GM23338 (cell line): ENCODE data around the gene RABGAP1L. TPM values are rescaled to one million over a fixed set of nuclear protein-coding genes. Genes with fewer than 3 reads are reported as not detected.

Source experiments
- ATAC-seq: fragments of 200-7000 bp; cut with Tn5 transposase; 3 replicates; pipeline ENCODE4 v1.9.1; 2020
- DNase-seq: peaks from one replicate; pipeline ENCODE4 v3.0.0-alpha.2; 2015; ENCODE audit warnings: low spot score
- H2AFZ ChIP-seq: fragments of 200-600 bp; sonication (generic); 2 replicates; pipeline ENCODE4 v1.8.0; 2016; ENCODE audit warnings: antibody characterized with exemption, mild to moderate bottlenecking, moderate library complexity
- H3F3A ChIP-seq: fragments of 200-600 bp; sonication (generic); replicated peaks from 2 replicates; pipeline ENCODE4 v1.8.0; 2017; ENCODE audit warnings: antibody characterized with exemption, mixed run types, low read depth
- H3K27ac ChIP-seq: fragments of 200-600 bp; sonication (generic); 2 replicates; pipeline ENCODE4 v1.6.1; 2016; ENCODE audit warnings: low read depth
- H3K27me3 ChIP-seq: fragments of 200-600 bp; sonication (generic); 2 replicates; pipeline ENCODE4 v1.8.0; 2016; ENCODE audit warnings: mild to moderate bottlenecking, mixed run types, moderate library complexity; ENCODE audit not compliant: insufficient read depth
- H3K36me3 ChIP-seq: fragments of 200-600 bp; sonication (generic); 2 replicates; pipeline ENCODE4 v1.8.0; 2016; ENCODE audit warnings: mild to moderate bottlenecking; ENCODE audit not compliant: insufficient read depth
- H3K4me1 ChIP-seq: fragments of 200-600 bp; sonication (generic); 2 replicates; pipeline ENCODE4 v1.8.0; 2016; ENCODE audit warnings: mild to moderate bottlenecking, moderate library complexity; ENCODE audit not compliant: insufficient read depth
- H3K4me2 ChIP-seq: fragments of 200-600 bp; sonication (generic); 2 replicates; pipeline ENCODE4 v1.7.1; 2017; ENCODE audit warnings: mixed run types
- H3K4me3 ChIP-seq: fragments of 200-600 bp; sonication (generic); 2 replicates; pipeline ENCODE4 v1.6.1; 2016; ENCODE audit warnings: mixed run types
- H3K79me2 ChIP-seq: fragments of 200-600 bp; sonication (generic); replicated peaks from 2 replicates; pipeline ENCODE4 v1.8.0; 2017; ENCODE audit warnings: mild to moderate bottlenecking; ENCODE audit not compliant: insufficient read depth
- H3K9me2 ChIP-seq: fragments of 200-600 bp; sonication (generic); 2 replicates; pipeline ENCODE4 v1.8.0; 2017; ENCODE audit not compliant: insufficient read depth
- H4K20me1 ChIP-seq: fragments of 200-600 bp; sonication (generic); replicated peaks from 2 replicates; pipeline ENCODE4 v1.8.0; 2017; ENCODE audit warnings: mild to moderate bottlenecking; ENCODE audit not compliant: insufficient read depth
- H3K27ac Mint-ChIP-seq: 2 replicates; pipeline ENCODE4 v1.8.0; 2020; ENCODE audit warnings: inconsistent platforms, mild to moderate bottlenecking, moderate library complexity, mixed read lengths
- H3K27me3 Mint-ChIP-seq: 3 replicates; pipeline ENCODE4 v1.8.0; 2022; ENCODE audit warnings: low read depth, mild to moderate bottlenecking, moderate library complexity, mixed read lengths, inconsistent platforms; ENCODE audit not compliant: insufficient read depth, poor library complexity
- H3K36me3 Mint-ChIP-seq: 3 replicates; pipeline ENCODE4 v1.8.0; 2021; ENCODE audit warnings: low read depth, mild to moderate bottlenecking, inconsistent platforms, moderate library complexity, mixed read lengths
- H3K4me1 Mint-ChIP-seq: 3 replicates; pipeline ENCODE4 v1.8.0; 2020; ENCODE audit warnings: mild to moderate bottlenecking, inconsistent platforms, mixed read lengths
- H3K4me3 Mint-ChIP-seq: 3 replicates; pipeline ENCODE4 v1.8.0; 2021; ENCODE audit warnings: moderate library complexity, mild to moderate bottlenecking, inconsistent platforms, mixed read lengths
- H3K9me3 Mint-ChIP-seq: 3 replicates; pipeline ENCODE4 v1.8.0; 2020; ENCODE audit warnings: moderate library complexity, mild to moderate bottlenecking, inconsistent platforms, mixed read lengths
- CREB1 ChIP-seq: fragments of 250-450 bp; sonication (Bioruptor Pico); IDR thresholded peaks from 2 replicates; pipeline ENCODE4 v1.5.0; 2020; ENCODE audit warnings: low read depth, mild to moderate bottlenecking, moderate library complexity
- CTCF ChIP-seq, 2 experiments: fragments of 200-600 bp in 1 of 2; sonication (generic) in 1 of 2; conservative IDR thresholded peaks; 2 replicates each; pipeline versions ENCODE4 v1.5.1 to v1.6.1; 2016 to 2017; ENCODE audit warnings: antibody characterized with exemption in 2 of 2, low read depth in 2 of 2, mild to moderate bottlenecking in 2 of 2, moderate library complexity in 1 of 2
- ETS1 ChIP-seq: IDR thresholded peaks from 2 replicates; pipeline ENCODE4 v1.6.1; 2016; ENCODE audit warnings: antibody characterized with exemption
- JUNB ChIP-seq: IDR thresholded peaks from one replicate; pipeline ENCODE4 v1.6.1; 2016; ENCODE audit warnings: antibody characterized with exemption; ENCODE audit not compliant: unreplicated experiment
- POLR2AphosphoS5 ChIP-seq: IDR thresholded peaks from 2 replicates; pipeline ENCODE4 v1.6.1; 2016; ENCODE audit warnings: antibody characterized with exemption, low read depth
- REST ChIP-seq: IDR thresholded peaks from one replicate; pipeline ENCODE4 v1.6.1; 2018; ENCODE audit warnings: antibody characterized with exemption; ENCODE audit not compliant: unreplicated experiment
- STAT1 ChIP-seq: IDR thresholded peaks from one replicate; pipeline ENCODE4 v1.6.1; 2016; ENCODE audit warnings: antibody characterized with exemption; ENCODE audit not compliant: unreplicated experiment
- ZNF114 ChIP-seq: fragments of 250-450 bp; sonication (Bioruptor Pico); IDR thresholded peaks from 2 replicates; pipeline ENCODE4 v1.5.0; 2020; ENCODE audit warnings: mild to moderate bottlenecking, moderate library complexity
- polyA plus RNA-seq: library from polyadenylated mRNA; unstranded; fragments of >200 nt; fragmentation: Nextera tagmentation; extraction: Ambion mirVana; gene quantifications from 2 replicates; pipeline ENCODE4 v1.2.1, GENCODE V29; 2016
- total RNA-seq: library from RNA; depleted of rRNA; stranded (reverse); fragments of >200 nt; shearing (Covaris generic); gene quantifications from 2 replicates; pipeline ENCODE4 v1.2.3, GENCODE V29; 2014

The RABGAP1L gene
- total and polyA plus RNA-seq, 2 experiments from 2014 or later = 83.2 to 136 TPM

GRCh38 chr1:174954671-174955669 lies 795.6 kb downstream of the RABGAP1L start:
- ATAC-seq = 0 out of 3 replicates have a peak, but pooled peaks have one; percentile 22
- Mint-ChIP-seq H3K27me3 (no peaks in the 10 kb centered on the region), H3K27ac (no peak overlapping the region)

More at GRCh38 chr1:174954671-174955669, 795.6 kb downstream of the RABGAP1L start:
- no peak overlapping the region for H3K4me2 ChIP-seq
- H3K79me2 ChIP-seq = peaks cover 64% of the 10 kb centered on the region
- no peak overlapping the region for H2AFZ ChIP-seq
- no peaks in the 10 kb centered on the region; the same call in 1 of the 2 replicates for H3K4me1 ChIP-seq
- peaks cover 10% of the 10 kb centered on the region; the same call in 1 of the 2 replicates for H3K36me3 ChIP-seq
- peaks cover 45% of the 10 kb centered on the region for H4K20me1 ChIP-seq
- H3F3A ChIP-seq = no peaks in the 10 kb centered on the region
- H3K4me3 ChIP-seq = no peak overlapping the region
- Mint-ChIP-seq H3K36me3 (peaks cover 27% of the 10 kb centered on the region; the same call in 2 of the 3 replicates), H3K4me1 (peaks cover 15% of the 10 kb centered on the region; the same call in 2 of the 3 replicates), H3K4me3 (no peak overlapping the region), H3K9me3 (no peaks in the 10 kb centered on the region)
- no peaks in the 10 kb centered on the region for H3K27me3 ChIP-seq
- no peak for TF ChIP-seq JUNB
- no peak for TF ChIP-seq ETS1
- no peak for TF ChIP-seq ZNF114 (CRISPR knock-in tag)
- TF ChIP-seq STAT1 = no peak
- TF ChIP-seq REST = no peak
- TF ChIP-seq CREB1 = no peak
- TF ChIP-seq CTCF (conservative IDR thresholded peaks at IDR 0.05; ENCODE audit: low read depth in 2 of 2) = no peak
- no peak for TF ChIP-seq POLR2AphosphoS5
- no peaks in the 10 kb centered on the region for H3K9me2 ChIP-seq
- DNase-seq = no peak
- H3K27ac ChIP-seq = peak overlapping the region; percentile 67
